Epithelial cell of proximal tubule (primary cell): Measurements from ENCODE around the gene PIK3CA. TPM values are rescaled to one million over a fixed set of nuclear protein-coding genes. Genes with fewer than 3 reads are reported as not detected.
"Not testable (repeated sequence)": the region's sequence is repeated elsewhere in the genome, so short reads cannot be mapped to it uniquely, and the experiment has no call there.

Experiments
- DNase-seq: peaks from one replicate; pipeline ENCODE4 v3.0.0-alpha.2; 2011; ENCODE audit warnings: low read depth
- H3K4me3 ChIP-seq: 2 replicates; pipeline ENCODE4 v1.5.1; 2011; ENCODE audit warnings: low read depth, mild to moderate bottlenecking, low read length
- total RNA-seq: library from RNA; depleted of rRNA; stranded (reverse); fragments of >200 nt; gene quantifications from 2 replicates; pipeline ENCODE4 v1.2.3, GENCODE V29; 2015
- TF ChIP-seq, protein P1 (sequence below): conservative IDR thresholded peaks from 2 replicates; pipeline ENCODE4 v1.5.1; 2012; ENCODE audit warnings: low read depth, mild to moderate bottlenecking, low read length

Gene PIK3CA
- total RNA-seq, 1 donor from 2014 or later, result 11.7 TPM

DNA sequence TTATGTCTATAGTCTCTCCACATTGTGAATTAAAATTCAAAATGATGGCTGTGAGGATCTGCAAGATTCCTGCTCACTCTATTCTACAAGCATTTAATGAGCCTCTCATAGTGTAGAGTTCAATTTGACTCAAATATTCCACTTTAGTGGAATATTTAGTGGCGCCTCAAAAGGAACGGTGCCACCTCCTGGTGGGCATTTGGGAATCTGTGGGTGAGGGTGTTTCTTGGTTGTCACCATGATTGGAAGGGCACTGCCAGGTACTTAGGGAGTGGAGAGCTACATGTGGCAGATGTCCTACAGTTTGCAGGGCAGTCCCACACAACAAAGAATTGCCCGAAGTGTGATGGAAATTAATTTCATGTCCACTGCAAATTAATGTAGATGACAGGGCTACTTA, 124.2 kb downstream of the PIK3CA start:
- H3K4me3 ChIP-seq, result no peak overlapping the region
- DNase-seq, result no peak
- TF ChIP-seq, protein P1, sequence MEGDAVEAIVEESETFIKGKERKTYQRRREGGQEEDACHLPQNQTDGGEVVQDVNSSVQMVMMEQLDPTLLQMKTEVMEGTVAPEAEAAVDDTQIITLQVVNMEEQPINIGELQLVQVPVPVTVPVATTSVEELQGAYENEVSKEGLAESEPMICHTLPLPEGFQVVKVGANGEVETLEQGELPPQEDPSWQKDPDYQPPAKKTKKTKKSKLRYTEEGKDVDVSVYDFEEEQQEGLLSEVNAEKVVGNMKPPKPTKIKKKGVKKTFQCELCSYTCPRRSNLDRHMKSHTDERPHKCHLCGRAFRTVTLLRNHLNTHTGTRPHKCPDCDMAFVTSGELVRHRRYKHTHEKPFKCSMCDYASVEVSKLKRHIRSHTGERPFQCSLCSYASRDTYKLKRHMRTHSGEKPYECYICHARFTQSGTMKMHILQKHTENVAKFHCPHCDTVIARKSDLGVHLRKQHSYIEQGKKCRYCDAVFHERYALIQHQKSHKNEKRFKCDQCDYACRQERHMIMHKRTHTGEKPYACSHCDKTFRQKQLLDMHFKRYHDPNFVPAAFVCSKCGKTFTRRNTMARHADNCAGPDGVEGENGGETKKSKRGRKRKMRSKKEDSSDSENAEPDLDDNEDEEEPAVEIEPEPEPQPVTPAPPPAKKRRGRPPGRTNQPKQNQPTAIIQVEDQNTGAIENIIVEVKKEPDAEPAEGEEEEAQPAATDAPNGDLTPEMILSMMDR, result peak; percentile 49

DNA sequence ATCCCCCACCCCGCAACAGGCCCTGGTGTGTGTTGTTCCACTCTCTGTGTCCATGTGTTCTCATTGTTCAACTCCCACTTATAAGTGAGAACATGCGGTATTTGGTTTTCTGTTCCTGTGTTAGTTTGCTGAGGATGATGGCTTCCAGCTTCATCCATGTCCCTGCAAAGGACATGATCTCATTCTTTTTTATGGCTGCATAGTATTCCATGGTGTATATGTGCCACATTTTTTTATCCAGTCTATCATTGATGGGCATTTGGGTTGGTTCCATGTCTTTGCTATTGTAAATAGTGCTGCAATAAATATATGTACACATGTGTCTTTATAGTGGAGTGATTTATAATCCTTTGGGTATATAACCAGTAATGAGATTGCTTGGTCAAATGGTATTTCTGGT, 126.3 kb downstream of the PIK3CA start:
- DNase-seq, H3K4me3 ChIP-seq: not testable (repeated sequence)

DNA sequence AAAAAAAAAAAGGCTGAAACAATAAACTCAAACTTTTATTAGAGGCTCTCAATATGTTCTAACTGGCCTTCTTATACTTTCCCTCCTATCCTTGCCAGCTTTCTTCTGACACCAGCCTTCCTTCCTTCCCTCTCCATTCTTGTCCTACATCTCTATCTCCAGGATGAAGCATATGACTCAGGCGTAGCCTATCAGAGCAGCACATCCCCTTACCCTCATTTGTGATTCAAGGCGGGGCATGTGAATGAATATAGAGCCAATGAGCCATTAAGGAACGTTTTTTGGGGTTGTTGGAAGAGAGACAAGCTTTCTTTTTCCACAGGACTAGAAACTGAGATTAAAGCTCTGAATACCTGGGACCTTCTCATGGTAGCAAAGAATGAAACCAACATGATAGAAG, 127.8 kb downstream of the PIK3CA start:
- TF ChIP-seq, protein P1, result no peak
- no peak for DNase-seq

GRCh38 chr3:179276743-179277142, 128.6 kb downstream of the PIK3CA start:
- no peak for DNase-seq
- H3K4me3 ChIP-seq, result no peak overlapping the region
- TF ChIP-seq, protein P1, result no peak

More for the DNA sequence above, 127.8 kb downstream of the PIK3CA start:
- H3K4me3 ChIP-seq, result no peak overlapping the region

- no peak for DNase-seq
- H3K4me3 ChIP-seq, result no peak overlapping the region
- TF ChIP-seq, protein P1, result no peak
Observed at GRCh38 chr3:179278151-179278550, 130.0 kb downstream of the PIK3CA start.

GRCh38 chr3:179278932-179279693, 131.0 kb downstream of the PIK3CA start:
- no peak overlapping the region for H3K4me3 ChIP-seq
- no peak for DNase-seq
- TF ChIP-seq, protein P1, result no peak

DNA sequence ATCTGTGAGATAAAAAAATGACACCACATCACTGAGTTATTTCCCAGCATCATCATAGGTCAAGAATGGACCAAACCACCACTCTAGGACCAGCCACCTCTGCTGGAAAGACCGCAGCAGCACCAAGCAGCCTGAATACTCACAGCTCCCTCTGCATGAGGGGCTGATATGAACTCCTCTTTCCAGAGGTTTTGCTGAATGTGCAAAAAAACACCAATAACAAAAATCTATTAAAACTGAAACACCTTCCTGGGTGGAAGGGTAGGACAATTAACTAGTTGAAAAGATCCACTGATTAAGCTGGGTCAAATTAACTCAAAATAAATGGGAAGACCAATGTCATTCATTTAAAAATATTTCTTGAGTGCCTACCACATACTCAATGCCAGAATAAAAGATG, 131.7 kb downstream of the PIK3CA start:
- DNase-seq, result no peak
- H3K4me3 ChIP-seq, result no peak overlapping the region
- TF ChIP-seq, protein P1, result no peak
